ENCODE measurements around the gene FGFR4.

- TF ChIP-seq POLR2A (IDR thresholded peaks at IDR 0.05): no peak
- no peak for TF ChIP-seq CTCF (IDR thresholded peaks at IDR 0.05)
These were observed 37.4 kb upstream of the FGFR4 start for GRCh38 chr5:177049285-177049684.

All from lower leg skin (tissue), 3 donors.